PC-3 (cell line): ENCODE results near the gene GPC6. TPM values are rescaled to one million over a fixed set of nuclear protein-coding genes. Genes with fewer than 3 reads are reported as not detected.

Experiments
- ATAC-seq: fragments of 200-7000 bp; cut with Tn5 transposase; 2 replicates; pipeline ENCODE4 v1.9.1; 2020; ENCODE audit warnings: mild to moderate bottlenecking, moderate library complexity
- BruUV-seq: library from RNA; stranded (reverse); fragments of 400-500 nt; replicated peaks from 2 replicates; lab custom pipeline; 2021; lab: Mats Ljungman, UMichigan
- CTCF ChIA-PET: fragments of 300-600 bp; sonication (Branson Sonifier 250); formaldehyde crosslinking; loops from one replicate; lab custom pipeline; 2022; ENCODE audit warnings: antibody characterized with exemption; lab: Charles Lee
- POLR2A ChIA-PET: fragments of 300-600 bp; sonication (Branson Sonifier 250); formaldehyde crosslinking; loops from one replicate; lab custom pipeline; 2022; ENCODE audit warnings: antibody characterized with exemption; ENCODE audit not compliant: unreplicated experiment; lab: Charles Lee
- DNase-seq: peaks from one replicate; pipeline ENCODE4 v3.0.0-alpha.2; 2015
- H2AFZ ChIP-seq: fragments of 300-600 bp; sonication (generic); 2 replicates; pipeline ENCODE4 v1.6.0; 2016; ENCODE audit warnings: antibody characterized with exemption, low read length
- H3F3A ChIP-seq: fragments of 300-600 bp; sonication (generic); one replicate; pipeline ENCODE4 v1.6.0; 2017; ENCODE audit warnings: antibody characterized with exemption, low read length, control low read depth, mild to moderate bottlenecking; ENCODE audit not compliant: unreplicated experiment
- H3K27ac ChIP-seq: fragments of 300-600 bp; sonication (generic); 2 replicates; pipeline ENCODE4 v1.5.1; 2016; ENCODE audit warnings: mild to moderate bottlenecking, low read length
- H3K27me3 ChIP-seq: fragments of 300-600 bp; sonication (generic); 2 replicates; pipeline ENCODE4 v1.6.1; 2016; ENCODE audit warnings: low read length, mixed read lengths
- H3K36me3 ChIP-seq: fragments of 300-600 bp; sonication (generic); 2 replicates; pipeline ENCODE4 v1.6.1; 2016; ENCODE audit warnings: low read depth, mixed run types, low read length, mixed read lengths
- H3K4me1 ChIP-seq: fragments of 300-600 bp; sonication (generic); 2 replicates; pipeline ENCODE4 v1.5.1; 2016; ENCODE audit warnings: low read length; ENCODE audit not compliant: insufficient read depth
- H3K4me2 ChIP-seq: fragments of 300-600 bp; sonication (generic); 2 replicates; pipeline ENCODE4 v1.6.0; 2016; ENCODE audit warnings: low read length
- H3K4me3 ChIP-seq: fragments of 300-600 bp; sonication (generic); 2 replicates; pipeline ENCODE4 v1.5.1; 2016; ENCODE audit warnings: mild to moderate bottlenecking, low read length, mixed read lengths
- H3K79me2 ChIP-seq: fragments of 300-600 bp; sonication (generic); 2 replicates; pipeline ENCODE4 v1.6.1; 2017; ENCODE audit warnings: low read length, mixed read lengths
- H3K9ac ChIP-seq: fragments of 300-600 bp; sonication (generic); 2 replicates; pipeline ENCODE4 v1.6.0; 2016; ENCODE audit warnings: mild to moderate bottlenecking, low read length
- H3K9me2 ChIP-seq: fragments of 300-600 bp; sonication (generic); replicated peaks from 2 replicates; pipeline ENCODE4 v1.6.1; 2016; ENCODE audit warnings: mixed run types, low read length, mixed read lengths
- H3K9me3 ChIP-seq: fragments of 300-600 bp; sonication (generic); 2 replicates; pipeline ENCODE4 v1.6.1; 2016; ENCODE audit warnings: low read length, mixed read lengths
- H4K20me1 ChIP-seq: fragments of 300-600 bp; sonication (generic); 2 replicates; pipeline ENCODE4 v1.6.1; 2016; ENCODE audit warnings: low read length, mixed read lengths
- EZH2 ChIP-seq: fragments of 300-600 bp; sonication (generic); IDR thresholded peaks from one replicate; pipeline ENCODE4 v1.6.1; 2017; ENCODE audit warnings: antibody characterized with exemption, mild to moderate bottlenecking, low read length; ENCODE audit not compliant: unreplicated experiment
- EZH2phosphoT487 ChIP-seq: fragments of 300-600 bp; sonication (generic); IDR thresholded peaks from 2 replicates; pipeline ENCODE4 v1.6.1; 2018; ENCODE audit warnings: mild to moderate bottlenecking, antibody characterized with exemption, low read length, borderline replicate concordance
- intact Hi-C: fragments of 100-400 bp; cut with micrococcal nuclease; formaldehyde crosslinking; loops from 2 replicates; pipeline ENCODE4 v1.9.0; 2023
- total RNA-seq: library from RNA; depleted of rRNA; stranded (reverse); fragments of >200 nt; gene quantifications from 2 replicates; pipeline ENCODE4 v1.2.3, GENCODE V29; 2014
- TF ChIP-seq, protein P1 (sequence below): fragments of 300-600 bp; sonication (generic); conservative IDR thresholded peaks from 2 replicates; pipeline ENCODE4 v1.5.1; 2017; ENCODE audit warnings: antibody characterized with exemption, low read depth, mild to moderate bottlenecking, low read length

GPC6 gene
- total RNA-seq, 1 experiment from 2014 or later, result 3.5 TPM

DNA sequence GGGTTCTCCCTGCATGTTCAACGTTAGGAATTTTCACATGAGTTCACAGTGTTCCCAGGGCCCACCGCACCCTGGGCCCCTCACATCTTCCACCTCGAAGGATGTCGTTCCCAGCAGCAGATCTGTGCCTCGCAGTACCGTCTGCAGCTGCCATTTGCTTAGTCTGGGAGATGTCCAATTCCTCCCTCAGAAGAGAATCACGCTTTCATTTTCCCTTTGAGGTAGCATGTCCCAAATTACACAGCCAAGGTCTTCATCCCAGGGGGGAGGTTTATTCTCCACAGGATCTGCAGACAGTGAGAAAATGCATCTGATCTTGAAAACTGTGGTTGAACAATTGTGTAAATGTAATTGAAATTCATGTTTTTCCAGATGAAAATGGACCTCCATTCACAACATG is 1102.7 kb downstream of the GPC6 start:
- H3K4me2 ChIP-seq, result peak overlapping the region; percentile 19; the same call in 1 of the 2 replicates
- DNase-seq (no peak), ATAC-seq (no peak)
- intact Hi-C loops, result no loop called here
- peaks cover 15% of the 10 kb centered on the region for H3K4me1 ChIP-seq
- no peaks in the 10 kb centered on the region for H3K9me3 ChIP-seq
- H2AFZ ChIP-seq, result no peak overlapping the region
- no peaks in the 10 kb centered on the region for H3K9me2 ChIP-seq
- H3K4me3 ChIP-seq, result no peak overlapping the region
- ChIA-PET POLR2A (no interaction called here), CTCF (no interaction called here)
- H3K27ac ChIP-seq, result 0 out of 2 replicates have a peak overlapping the region, but pooled peaks have one; percentile 68
- BruUV-seq, result no TSS peak
- no peaks in the 10 kb centered on the region for H4K20me1 ChIP-seq
- TF ChIP-seq EZH2 (no peak), EZH2phosphoT487 (no peak)
- TF ChIP-seq, protein P1, sequence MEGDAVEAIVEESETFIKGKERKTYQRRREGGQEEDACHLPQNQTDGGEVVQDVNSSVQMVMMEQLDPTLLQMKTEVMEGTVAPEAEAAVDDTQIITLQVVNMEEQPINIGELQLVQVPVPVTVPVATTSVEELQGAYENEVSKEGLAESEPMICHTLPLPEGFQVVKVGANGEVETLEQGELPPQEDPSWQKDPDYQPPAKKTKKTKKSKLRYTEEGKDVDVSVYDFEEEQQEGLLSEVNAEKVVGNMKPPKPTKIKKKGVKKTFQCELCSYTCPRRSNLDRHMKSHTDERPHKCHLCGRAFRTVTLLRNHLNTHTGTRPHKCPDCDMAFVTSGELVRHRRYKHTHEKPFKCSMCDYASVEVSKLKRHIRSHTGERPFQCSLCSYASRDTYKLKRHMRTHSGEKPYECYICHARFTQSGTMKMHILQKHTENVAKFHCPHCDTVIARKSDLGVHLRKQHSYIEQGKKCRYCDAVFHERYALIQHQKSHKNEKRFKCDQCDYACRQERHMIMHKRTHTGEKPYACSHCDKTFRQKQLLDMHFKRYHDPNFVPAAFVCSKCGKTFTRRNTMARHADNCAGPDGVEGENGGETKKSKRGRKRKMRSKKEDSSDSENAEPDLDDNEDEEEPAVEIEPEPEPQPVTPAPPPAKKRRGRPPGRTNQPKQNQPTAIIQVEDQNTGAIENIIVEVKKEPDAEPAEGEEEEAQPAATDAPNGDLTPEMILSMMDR, result no peak
- no peaks in the 10 kb centered on the region for H3K27me3 ChIP-seq
- no peaks in the 10 kb centered on the region for H3K36me3 ChIP-seq
- H3K79me2 ChIP-seq, result no peaks in the 10 kb centered on the region
- H3K9ac ChIP-seq, result no peak overlapping the region
- H3F3A ChIP-seq, result no peaks in the 10 kb centered on the region

DNA sequence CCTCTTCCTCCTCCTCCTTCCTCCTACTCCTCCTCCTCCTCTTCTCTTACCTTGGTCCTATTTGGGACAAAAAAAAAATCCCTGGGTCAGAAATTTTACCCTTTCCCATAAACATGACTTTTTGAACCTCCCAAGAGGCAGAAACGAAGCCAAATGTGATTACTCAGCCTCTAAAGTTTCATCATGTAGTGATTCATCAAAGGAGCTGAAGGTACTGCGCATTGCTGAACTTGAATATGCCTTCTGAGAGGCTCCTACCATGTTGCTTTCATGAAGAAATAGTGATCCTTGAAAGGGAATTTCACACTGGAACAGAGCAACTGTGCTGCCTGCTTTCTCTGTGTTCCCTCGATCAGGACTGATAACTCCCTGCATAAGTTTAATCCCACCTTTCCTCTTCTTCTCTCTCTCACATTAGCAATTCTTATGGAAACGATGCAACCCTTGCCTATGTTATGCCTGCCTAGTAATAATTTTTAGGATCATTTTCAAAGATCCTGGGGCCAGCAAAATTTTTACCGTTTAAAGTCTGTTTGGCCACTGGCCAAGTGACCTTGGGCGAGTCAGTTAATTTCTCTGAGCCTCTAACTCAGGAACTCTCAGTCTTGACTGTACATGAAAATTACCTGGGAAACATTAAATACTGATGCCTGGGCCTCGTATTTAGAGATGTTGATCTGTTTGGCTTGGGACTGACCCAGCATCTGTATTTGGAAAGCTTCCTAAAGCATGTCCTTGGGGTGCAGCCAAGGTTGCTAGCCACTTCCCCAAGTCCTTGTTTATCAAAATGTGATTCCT is 1103.3 kb downstream of the GPC6 start:
- POLR2A ChIA-PET, result no interaction called here
- no peaks in the 10 kb centered on the region for H3K9me3 ChIP-seq
- no peak for TF ChIP-seq EZH2
- TF ChIP-seq, protein P1, result no peak
- TF ChIP-seq EZH2phosphoT487, result no peak
- CTCF ChIA-PET, result no interaction called here
- peak overlapping the region; percentile 68 for H3K27ac ChIP-seq
- peaks cover 15% of the 10 kb centered on the region for H3K4me1 ChIP-seq
- H3K36me3 ChIP-seq, result no peaks in the 10 kb centered on the region
- H3K4me2 ChIP-seq, result peak overlapping the region; percentile 39; the same call in 1 of the 2 replicates
- H4K20me1 ChIP-seq, result no peaks in the 10 kb centered on the region
- H3K79me2 ChIP-seq, result no peaks in the 10 kb centered on the region
- BruUV-seq, result no TSS peak
- peak; percentile 87 for DNase-seq
- H3K4me3 ChIP-seq, result no peak overlapping the region
- H3F3A ChIP-seq, result no peaks in the 10 kb centered on the region
- H3K9ac ChIP-seq, result no peak overlapping the region
- no peaks in the 10 kb centered on the region for H3K27me3 ChIP-seq
- intact Hi-C loops, result no loop called here
- ATAC-seq, result peak; percentile 79
- no peaks in the 10 kb centered on the region for H3K9me2 ChIP-seq
- 0 out of 2 replicates have a peak overlapping the region, but pooled peaks have one; percentile 17 for H2AFZ ChIP-seq

DNA sequence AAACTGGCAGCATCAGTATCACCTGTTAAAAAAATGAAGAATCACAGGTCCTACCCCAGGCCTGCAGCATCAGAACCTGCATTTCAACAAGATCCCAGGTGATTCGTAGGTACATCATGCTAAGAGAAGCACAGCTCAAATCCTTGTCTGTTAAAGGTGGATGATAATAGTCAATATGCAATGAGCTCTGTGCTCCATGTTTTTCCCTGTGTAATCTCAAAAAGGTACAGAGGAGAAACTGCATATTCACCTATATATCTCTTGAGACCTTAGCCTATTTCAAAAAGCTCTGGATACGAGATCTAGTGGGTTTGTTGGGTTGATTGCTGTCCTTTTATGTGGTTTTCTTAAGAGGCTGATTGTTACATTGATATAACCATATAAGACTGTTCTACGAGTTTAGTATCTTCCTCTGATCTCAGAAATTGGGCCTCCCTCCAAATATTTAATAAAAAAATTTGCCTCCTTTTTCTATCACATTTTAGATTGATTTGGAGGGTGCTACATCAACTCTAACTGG is 1104.0 kb downstream of the GPC6 start:
- Histone ChIP-seq H3K36me3 (no peaks in the 10 kb centered on the region), H3K4me2 (no peak overlapping the region), H3K27me3 (no peaks in the 10 kb centered on the region), H3K9ac (no peak overlapping the region), H3K4me1 (peaks cover 15% of the 10 kb centered on the region), H3K9me3 (no peaks in the 10 kb centered on the region), H2AFZ (no peak overlapping the region), H4K20me1 (no peaks in the 10 kb centered on the region), H3K9me2 (no peaks in the 10 kb centered on the region), H3K79me2 (no peaks in the 10 kb centered on the region), H3K4me3 (no peak overlapping the region), H3F3A (no peaks in the 10 kb centered on the region), H3K27ac (peak overlapping the region; percentile 68)
- ChIA-PET CTCF (no interaction called here), POLR2A (no interaction called here)
- no TSS peak for BruUV-seq
- ATAC-seq, result no peak; the same call in 1 of the 2 replicates
- intact Hi-C loops, result no loop called here
- DNase-seq, result no peak
- TF ChIP-seq, protein P1, result no peak
- TF ChIP-seq EZH2phosphoT487 (no peak), EZH2 (no peak)
